ENCODE results near the gene CST7.
"Not testable (repeated sequence)": the region's sequence is repeated elsewhere in the genome, so short reads cannot be mapped to it uniquely, and the experiment has no call there.

- TF ChIP-seq CTCF (conservative IDR thresholded peaks at IDR 0.05; ENCODE audit: low read length), result peak; percentile 68
- TF ChIP-seq EZH2phosphoT487 (IDR thresholded peaks at IDR 0.05; ENCODE audit: borderline replicate concordance), result not testable (repeated sequence)
Measured at GRCh38 chr20:24930724-24931688, 18.1 kb upstream of the CST7 start.
